ENCODE results near the gene RNASEH2C. TPM values are rescaled to one million over a fixed set of nuclear protein-coding genes. Genes with fewer than 3 reads are reported as not detected.

The RNASEH2C gene
- total and polyA plus RNA-seq, 2 of the 13 experiments (the other 11 are each of a cell fraction or from before 2014, with no cell fraction given), result 27.4 to 50.9 TPM

GRCh38 chr11:65744026-65744698, 23.6 kb upstream of the RNASEH2C start (continued):
- TF ChIP-seq TP53 (CRISPR knock-in tag; conservative IDR thresholded peaks at IDR 0.05), result no peak
- no peak for TF ChIP-seq ZNF775 (CRISPR knock-in tag; IDR thresholded peaks at IDR 0.05; ENCODE audit: borderline replicate concordance)
- TF ChIP-seq YY1 (IDR thresholded peaks at IDR 0.05; ENCODE audit: insufficient read depth, insufficient replicate concordance, low read depth, low read length), result peak; percentile 14
- no peak for TF ChIP-seq MAF1 (CRISPR knock-in tag; IDR thresholded peaks at IDR 0.05; ENCODE audit: borderline replicate concordance)
- TF ChIP-seq XRCC5 (optimal IDR thresholded peaks at IDR 0.05; ENCODE audit: low read length), result peak; percentile 57
- no peak for TF ChIP-seq ZBTB2 (CRISPR knock-in tag; IDR thresholded peaks at IDR 0.05; ENCODE audit: low read depth)
- TF ChIP-seq KLF6 (CRISPR knock-in tag; IDR thresholded peaks at IDR 0.05), result no peak
- no peak; the same call in 1 of the 2 replicates for TF ChIP-seq ZNF441 (CRISPR knock-in tag; IDR thresholded peaks at IDR 0.05; ENCODE audit: borderline replicate concordance)
- TF ChIP-seq HINFP (CRISPR knock-in tag; IDR thresholded peaks at IDR 0.05; ENCODE audit: low read depth), result no peak
- no peak for TF ChIP-seq ZMAT5 (CRISPR knock-in tag; IDR thresholded peaks at IDR 0.05; ENCODE audit: borderline replicate concordance, low read depth)
- TF ChIP-seq RXRB (CRISPR knock-in tag; IDR thresholded peaks at IDR 0.05; ENCODE audit: borderline replicate concordance), result no peak
- TF ChIP-seq ZNF580 (CRISPR knock-in tag; IDR thresholded peaks at IDR 0.05; ENCODE audit: borderline replicate concordance, low read depth), result no peak
- no peak for TF ChIP-seq RBAK (CRISPR knock-in tag; IDR thresholded peaks at IDR 0.05)
- TF ChIP-seq ZNF367 (CRISPR knock-in tag; IDR thresholded peaks at IDR 0.05; ENCODE audit: borderline replicate concordance), result no peak
- no peak for TF ChIP-seq ARID3A (IDR thresholded peaks at IDR 0.05; ENCODE audit: low read depth, low read length)
- TF ChIP-seq MYNN (CRISPR knock-in tag; IDR thresholded peaks at IDR 0.05; ENCODE audit: low read depth), result no peak
- TF ChIP-seq ZNF800 (CRISPR knock-in tag; IDR thresholded peaks at IDR 0.05), result no peak
- 0 out of 2 replicates have a peak, but pooled peaks have one; percentile 43 for TF ChIP-seq MEIS2 (CRISPR knock-in tag; IDR thresholded peaks at IDR 0.05)
- TF ChIP-seq SALL1 (CRISPR knock-in tag; IDR thresholded peaks at IDR 0.05), result peak; percentile 44
- TF ChIP-seq HNRNPLL (IDR thresholded peaks at IDR 0.05; ENCODE audit: low read depth, low read length, poor library complexity, severe bottlenecking), result peak; percentile 13
- TF ChIP-seq ZNF256 (CRISPR knock-in tag; conservative IDR thresholded peaks at IDR 0.05), result no peak
